NCI-H748 (cell line): Measurements from ENCODE around the gene GPR150.
A peak's percentile ranks its signal among the peaks of the same experiment; 100 is the strongest.
"Not testable (repeated sequence)": the region's sequence is repeated elsewhere in the genome, so short reads cannot be mapped to it uniquely, and the experiment has no call there.

ENCODE experiments used
- DNase-seq: peaks from one replicate; lab custom pipeline; 2025; ENCODE audit not compliant: unreplicated experiment; lab: John Stamatoyannopoulos, UW

GPR150 gene

GRCh38 chr5:95623706-95624105, 3.8 kb downstream of the GPR150 start:
- DNase-seq, result no peak

- DNase-seq, result no peak
Observed at GRCh38 chr5:95624368-95624767, 4.5 kb downstream of the GPR150 start.

GRCh38 chr5:95626701-95627100, 6.8 kb downstream of the GPR150 start:
- DNase-seq, result no peak

- DNase-seq, result no peak
Observed at GRCh38 chr5:95627971-95628810, 8.3 kb downstream of the GPR150 start.

GRCh38 chr5:95628933-95629332, 9.0 kb downstream of the GPR150 start:
- DNase-seq, result no peak

- DNase-seq, result no peak
Observed at GRCh38 chr5:95630394-95630917, 10.6 kb downstream of the GPR150 start.

- no peak for DNase-seq
Observed at GRCh38 chr5:95631255-95631958, 11.5 kb downstream of the GPR150 start.

GRCh38 chr5:95631991-95632675, 12.2 kb downstream of the GPR150 start:
- no peak for DNase-seq

GRCh38 chr5:95632942-95633341, 13.1 kb downstream of the GPR150 start:
- DNase-seq, result not testable (repeated sequence)

GRCh38 chr5:95633671-95634070, 13.8 kb downstream of the GPR150 start:
- DNase-seq, result no peak

- DNase-seq, result no peak
Observed at GRCh38 chr5:95634081-95634480, 14.2 kb downstream of the GPR150 start.

- DNase-seq, result no peak
Observed at GRCh38 chr5:95638632-95639031, 18.7 kb downstream of the GPR150 start.

- DNase-seq, result no peak
Observed at GRCh38 chr5:95641741-95642220, 21.9 kb downstream of the GPR150 start.

GRCh38 chr5:95643152-95643551, 23.3 kb downstream of the GPR150 start:
- DNase-seq, result no peak

- DNase-seq, result peak; percentile 53
Observed at GRCh38 chr5:95644351-95645042, 24.6 kb downstream of the GPR150 start.

GRCh38 chr5:95646226-95646568, 26.3 kb downstream of the GPR150 start:
- not testable (repeated sequence) for DNase-seq

- peak; percentile 97 for DNase-seq
Observed at GRCh38 chr5:95646569-95647431, 26.9 kb downstream of the GPR150 start, which contains the start of gene RFESD. RFESD (plus strand) TSS chr5:95646777; CDS start chr5:95652272, 5,495 bp downstream.

GRCh38 chr5:95647886-95648860, 28.3 kb downstream of the GPR150 start:
- no peak for DNase-seq

GRCh38 chr5:95649274-95649673, 29.4 kb downstream of the GPR150 start:
- no peak for DNase-seq
